ENCODE data around the gene PDXK.

- no peak for TF ChIP-seq EZH2 (IDR thresholded peaks at IDR 0.05; ENCODE audit: borderline replicate concordance)
- TF ChIP-seq CTCF (IDR thresholded peaks at IDR 0.05; ENCODE audit: poor library complexity): no peak
- TF ChIP-seq EZH2phosphoT487 (IDR thresholded peaks at IDR 0.05; ENCODE audit: low read depth, severe bottlenecking, unreplicated experiment): no peak
These were observed 37.1 kb downstream of the PDXK start for GRCh38 chr21:43755820-43756594.
